Activated gamma-delta T cell (primary cell): Measurements from ENCODE around the gene DEPDC1B.
"Not testable (repeated sequence)": the region's sequence is repeated elsewhere in the genome, so short reads cannot be mapped to it uniquely, and the experiment has no call there.

Experiments used
- DNase-seq: peaks from one replicate; lab custom pipeline; 2025; lab: John Stamatoyannopoulos, UW
- total RNA-seq, 2 donors: gene quantifications; one replicate each; lab custom pipeline; 2026; lab: John Stamatoyannopoulos, UW

DEPDC1B gene
- total RNA-seq, result 0.82 to 2.6 reads per million in 2 donors

- peak; percentile 78 for DNase-seq
Measured at GRCh38 chr5:60699609-60700415, at the start of gene DEPDC1B. Gene DEPDC1B (minus strand): TSS chr5:60700166. CDS start chr5:60700093, 73 bp downstream.

- DNase-seq, result no peak
Measured at GRCh38 chr5:60744682-60745081, 44.7 kb upstream of the DEPDC1B start.

GRCh38 chr5:60743511-60744314 lies 43.7 kb upstream of the DEPDC1B start:
- no peak for DNase-seq

GRCh38 chr5:60740322-60740721 lies 40.4 kb upstream of the DEPDC1B start:
- DNase-seq, result no peak

- DNase-seq, result no peak
Measured at GRCh38 chr5:60738933-60739332, 39.0 kb upstream of the DEPDC1B start.

GRCh38 chr5:60738461-60738860 lies 38.5 kb upstream of the DEPDC1B start:
- DNase-seq, result no peak

- not testable (repeated sequence) for DNase-seq
Measured at GRCh38 chr5:60730858-60731257, 30.9 kb upstream of the DEPDC1B start.

GRCh38 chr5:60727033-60727679 lies 27.2 kb upstream of the DEPDC1B start:
- no peak for DNase-seq

GRCh38 chr5:60724126-60724525 lies 24.2 kb upstream of the DEPDC1B start:
- DNase-seq, result no peak

- DNase-seq, result no peak
Measured at GRCh38 chr5:60722416-60722815, 22.4 kb upstream of the DEPDC1B start.

GRCh38 chr5:60719329-60719728 lies 19.4 kb upstream of the DEPDC1B start:
- no peak for DNase-seq

GRCh38 chr5:60718166-60718892 lies 18.4 kb upstream of the DEPDC1B start:
- DNase-seq, result no peak

GRCh38 chr5:60715201-60715928 lies 15.4 kb upstream of the DEPDC1B start:
- DNase-seq, result not testable (repeated sequence)

- no peak for DNase-seq
Measured at GRCh38 chr5:60712950-60713349, 13.0 kb upstream of the DEPDC1B start.

GRCh38 chr5:60711892-60712291 lies 11.9 kb upstream of the DEPDC1B start:
- not testable (repeated sequence) for DNase-seq

- DNase-seq, result no peak
Measured at GRCh38 chr5:60710362-60710761, 10.4 kb upstream of the DEPDC1B start.

GRCh38 chr5:60705144-60705543 lies 5.2 kb upstream of the DEPDC1B start:
- no peak for DNase-seq

- no peak for DNase-seq
Measured at GRCh38 chr5:60703944-60704343, 4.0 kb upstream of the DEPDC1B start.

- no peak for DNase-seq
Measured at GRCh38 chr5:60701321-60701968, 1.5 kb upstream of the DEPDC1B start.

- no peak for DNase-seq
Measured at GRCh38 chr5:60700416-60700757, 421 bp upstream of the DEPDC1B start.

GRCh38 chr5:60699288-60699608 lies 718 bp downstream of the DEPDC1B start:
- DNase-seq, result no peak
